ENCODE data around the gene MICAL3. TPM values are rescaled to one million over a fixed set of nuclear protein-coding genes. Genes with fewer than 3 reads are reported as not detected.

MICAL3 gene
- total and polyA plus RNA-seq, 2 of the 8 experiments (the other 6 are each of a cell fraction or from before 2014, with no cell fraction given) = 8.3 to 41.8 TPM

DNA sequence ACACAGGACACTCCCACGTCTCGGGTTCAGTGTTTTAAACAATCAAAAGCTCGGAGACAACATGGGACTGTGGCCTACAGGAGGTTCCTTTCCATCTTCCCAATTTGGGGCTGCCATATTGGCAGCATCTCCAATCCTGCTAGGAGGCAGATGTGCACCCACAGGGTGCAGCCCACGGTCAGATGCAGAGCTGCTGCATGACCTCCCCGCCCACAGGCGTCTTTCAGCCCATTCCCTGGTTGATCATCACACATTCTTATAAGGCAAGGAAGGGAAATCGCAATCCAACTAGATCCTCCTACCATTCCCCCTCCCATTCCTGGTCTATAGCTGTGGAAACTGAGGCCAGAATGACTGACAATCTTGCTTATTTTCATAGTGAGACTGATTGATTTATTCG, 121.4 kb downstream of the MICAL3 start:
- WGBS, 2 experiments (ENCODE audit: extremely low coverage in 1 of 2, insufficient coverage in 1 of 2, insufficient read length in 1 of 2, insufficient replicate concordance in 2 of 2, low coverage in 1 of 2, low lambda C conversion rate in 2 of 2, missing lambda C conversion rate in 1 of 2) = 70% methylated on average over 8 of the region's 8 CpGs; no CpG with 5 or more reads in 1 of the 2 experiments
- Histone ChIP-seq H4K8ac (ENCODE audit: extremely low read depth, insufficient read depth, low read length) (no peak overlapping the region), H3K9me3 (ENCODE audit: insufficient read depth in 2 of 2, low read depth in 1 of 2, low read length in 1 of 2) (no peaks in the 10 kb centered on the region), H4K5ac (ENCODE audit: insufficient read length, low read depth, low read length) (no peak overlapping the region), H2BK120ac (replicated peaks; ENCODE audit: low read depth, low read length) (no peak overlapping the region), H3K79me2 (ENCODE audit: control insufficient read depth in 1 of 2, insufficient read depth in 2 of 2, low read length in 2 of 2) (0 out of 4 replicates have a peak, but pooled peaks cover 0 to 6% of the 10 kb centered on the region in 2 experiments), H3K4me2 (ENCODE audit: insufficient read depth in 1 of 2, low read depth in 2 of 2, low read length in 2 of 2) (no peak overlapping the region; a peak in 1 of 4 replicates), H3K23me2 (ENCODE audit: low read depth, low read length) (no peaks in the 10 kb centered on the region), H3K4me3 (ENCODE audit: extremely low read depth in 1 of 4, insufficient read depth in 2 of 4, low read depth in 3 of 4, low read length in 4 of 4) (no peak overlapping the region), H3K4me1 (replicated peaks in 1 of 4; ENCODE audit: control insufficient read depth in 3 of 4, insufficient read depth in 4 of 4, low read length in 3 of 4) (peaks cover 3 to 8% (median 7%) of the 10 kb centered on the region in 4 experiments; a peak in 5 of 7 replicates), H3K36me3 (ENCODE audit: control insufficient read depth in 2 of 4, insufficient read depth in 4 of 4, low read length in 3 of 4) (peaks cover 0 to 18% (median 9%) of the 10 kb centered on the region in 4 experiments; a peak in 4 of 8 replicates), H3K79me1 (ENCODE audit: low read depth, low read length) (peaks cover 10% of the 10 kb centered on the region; the same call in 1 of the 2 replicates), H4K20me1 (replicated peaks in 1 of 2; ENCODE audit: control insufficient read depth in 1 of 2, insufficient read depth in 2 of 2, low read length in 2 of 2) (peaks cover 2% of the 10 kb centered on the region in 2 experiments), H3K23ac (ENCODE audit: insufficient read length) (no peak overlapping the region), H3K18ac (ENCODE audit: extremely low read depth, low read length) (no peak overlapping the region), H3K14ac (ENCODE audit: insufficient read length) (no peak overlapping the region), H3K56ac (replicated peaks; ENCODE audit: insufficient read length, low read depth, low read length) (no peak overlapping the region), H3K27me3 (replicated peaks in 1 of 4; ENCODE audit: control insufficient read depth in 3 of 4, extremely low read depth in 1 of 4, insufficient read depth in 3 of 4, low read length in 3 of 4) (no peaks in the 10 kb centered on the region), H4K91ac (replicated peaks; ENCODE audit: insufficient read length, low read length) (no peak overlapping the region), H3K9ac (replicated peaks in 1 of 4; ENCODE audit: extremely low read depth in 1 of 4, low read depth in 3 of 4, low read length in 3 of 4) (no peak overlapping the region; a peak in 1 of 7 replicates), H3K27ac (ENCODE audit: low read depth, low read length) (no peak overlapping the region), H2BK5ac (ENCODE audit: low read depth, low read length) (no peak overlapping the region), H2AFZ (ENCODE audit: low read length) (no peak overlapping the region), H2BK12ac (ENCODE audit: low read depth, low read length) (no peak overlapping the region), H2BK15ac (ENCODE audit: low read length) (no peak overlapping the region), H2AK5ac (ENCODE audit: low read depth, low read length) (no peak overlapping the region), H2BK20ac (ENCODE audit: low read length) (no peak overlapping the region), H3K4ac (replicated peaks; ENCODE audit: insufficient read length, low read depth, low read length) (no peak overlapping the region)
- DNase-seq (ENCODE audit: low read depth in 1 of 2, low spot score in 2 of 2) (no peak), FAIRE-seq (no peak)
- no peak for TF ChIP-seq SP4 (IDR thresholded peaks at IDR 0.05; ENCODE audit: low read length)
- no peak for TF ChIP-seq CBX5 (IDR thresholded peaks at IDR 0.05; ENCODE audit: low read depth, low read length)
- no peak for TF ChIP-seq BACH1 (IDR thresholded peaks at IDR 0.05; ENCODE audit: low read length)
- TF ChIP-seq SIN3A (conservative IDR thresholded peaks at IDR 0.05 in 1 of 2, IDR thresholded peaks at IDR 0.05 in 1 of 2; ENCODE audit: low read depth in 1 of 2, low read length in 2 of 2) = no peak
- no peak for TF ChIP-seq TEAD4 (IDR thresholded peaks at IDR 0.05; ENCODE audit: low read depth, low read length)
- TF ChIP-seq SP1 (IDR thresholded peaks at IDR 0.05; ENCODE audit: low read depth, low read length) = no peak
- TF ChIP-seq RAD21 (IDR thresholded peaks at IDR 0.05 in 1 of 2, conservative IDR thresholded peaks at IDR 0.05 in 1 of 2; ENCODE audit: low read depth in 2 of 2, low read length in 2 of 2) = no peak
- no peak for TF ChIP-seq HDAC6 (IDR thresholded peaks at IDR 0.05; ENCODE audit: low read depth, low read length)
- no peak for TF ChIP-seq CBX8 (IDR thresholded peaks at IDR 0.05; ENCODE audit: borderline replicate concordance, low read depth, low read length)
- TF ChIP-seq CTBP2 (IDR thresholded peaks at IDR 0.05; ENCODE audit: borderline replicate concordance, insufficient read depth, insufficient read length, low read length) = no peak
- no peak for TF ChIP-seq SIX5 (IDR thresholded peaks at IDR 0.05; ENCODE audit: low read depth, low read length)
- ChIA-PET POLR2A (ENCODE audit: partially characterized antibody) (no interaction called here), CTCF (ENCODE audit: partially characterized antibody) (interaction anchor here (0.7 to 7.7 kb wide), 8 partner anchors 12 to 422 kb away, joined by 3 to 54 read pairs (median 6); no protein-coding TSS in a partner anchor)
